K562 (cell line): ENCODE results near the gene KIF25. TPM values are rescaled to one million over a fixed set of nuclear protein-coding genes. Genes with fewer than 3 reads are reported as not detected.

Experiments used
- ATAC-seq: fragments of 200-7000 bp; cut with Tn5 transposase; 3 replicates; pipeline ENCODE4 v1.9.1; 2020; ENCODE audit warnings: moderate library complexity
- BruUV-seq: library from RNA; stranded (reverse); fragments of 400-500 nt; replicated peaks from 2 replicates; lab custom pipeline; 2021; lab: Mats Ljungman, UMichigan
- CTCF ChIA-PET: fragments of 300-600 bp; formaldehyde crosslinking; extraction: SDS; loops from one replicate; lab custom pipeline; 2021; ENCODE audit warnings: low intra/inter-chr PET ratio; lab: Yijun Ruan, JAX
- POLR2A ChIA-PET: fragments of 300-600, 350-650 bp; sonication (Branson Sonifier 250); formaldehyde crosslinking; extraction: SDS; loops from one replicate; lab custom pipeline; 2021; ENCODE audit warnings: antibody characterized with exemption, inconsistent platforms; lab: Yijun Ruan, JAX
- DNase-seq, 4 experiments: peaks; one replicate each; pipeline versions ENCODE4 v3.0.0 to v3.0.0-alpha.2; 2011 to 2018; ENCODE audit warnings: low spot score in 3 of 4, mixed read lengths in 3 of 4; ENCODE audit errors: extremely low read depth in 1 of 4
- FAIRE-seq: peaks from 2 replicates; lab custom pipeline; 2011; peaks lifted over from hg19 to GRCh38; lab: Jason Lieb, UNC
- H2AFZ ChIP-seq: 2 replicates; pipeline ENCODE4 v1.6.0; 2011; ENCODE audit warnings: low read depth, low read length, control low read depth, inconsistent platforms
- H3K27ac ChIP-seq: fragments of 200-600 bp; 3 replicates; pipeline ENCODE4 v1.8.0; 2011; ENCODE audit warnings: low read depth, mild to moderate bottlenecking, control low read depth, inconsistent platforms, low read length, moderate library complexity, mixed read lengths; ENCODE audit errors: extremely low read depth
- H3K27me3 ChIP-seq, 2 experiments: fragments of 300-600 bp in 1 of 2; 2 replicates in 1 of 2; 3 replicates in 1 of 2; pipeline versions ENCODE4 v1.6.0 to v1.8.0; 2011; ENCODE audit warnings: inconsistent platforms in 2 of 2, low read length in 2 of 2, mild to moderate bottlenecking in 1 of 2, mixed read lengths in 1 of 2, moderate library complexity in 1 of 2; ENCODE audit not compliant: control insufficient read depth in 2 of 2, insufficient read depth in 2 of 2
- H3K36me3 ChIP-seq: fragments of 300-600 bp; 3 replicates; pipeline ENCODE4 v1.8.0; 2011; ENCODE audit warnings: mild to moderate bottlenecking, low read length, inconsistent platforms; ENCODE audit not compliant: control insufficient read depth, insufficient read depth
- H3K4me1 ChIP-seq, 2 experiments: fragments of 200-600 bp in 1 of 2; replicated peaks in 1 of 2; 2 replicates in 1 of 2; 3 replicates in 1 of 2; pipeline versions ENCODE4 v1.5.1 to v1.8.0; 2011; ENCODE audit warnings: inconsistent platforms in 2 of 2, low read length in 2 of 2, mild to moderate bottlenecking in 1 of 2, mixed read lengths in 1 of 2, moderate library complexity in 1 of 2; ENCODE audit not compliant: control insufficient read depth in 2 of 2, insufficient read depth in 2 of 2
- H3K4me2 ChIP-seq: 2 replicates; pipeline ENCODE4 v1.6.1; 2011; ENCODE audit warnings: low read length, control low read depth, inconsistent platforms, mixed read lengths; ENCODE audit not compliant: insufficient read depth
- H3K4me3 ChIP-seq: fragments of 200-600 bp; sonication (generic), shearing (Covaris generic); 2 replicates; pipeline ENCODE4 v1.5.1; 2016; ENCODE audit warnings: control low read depth, inconsistent platforms
- H3K79me2 ChIP-seq: fragments of 200-600 bp; 3 replicates; pipeline ENCODE4 v1.8.0; 2011; ENCODE audit warnings: low read length, inconsistent platforms; ENCODE audit not compliant: control insufficient read depth, insufficient read depth
- H3K9ac ChIP-seq, 2 experiments: 2 replicates each; pipeline versions ENCODE4 v1.6.0 to v1.6.1; 2011; ENCODE audit warnings: low read depth in 2 of 2, low read length in 2 of 2, control low read depth in 1 of 2, inconsistent platforms in 1 of 2, mild to moderate bottlenecking in 1 of 2, mixed read lengths in 1 of 2; ENCODE audit not compliant: insufficient read depth in 1 of 2
- H3K9me1 ChIP-seq: one replicate; pipeline ENCODE4 v1.6.0; 2011; ENCODE audit warnings: inconsistent platforms, mild to moderate bottlenecking, low read length, moderate library complexity; ENCODE audit not compliant: control insufficient read depth, insufficient read depth
- H3K9me3 ChIP-seq: replicated peaks from 2 replicates; pipeline ENCODE4 v1.5.1; 2011; ENCODE audit warnings: low read depth, low read length, inconsistent platforms; ENCODE audit not compliant: control insufficient read depth, insufficient read depth
- H4K20me1 ChIP-seq: replicated peaks from 2 replicates; pipeline ENCODE4 v1.6.1; 2011; ENCODE audit warnings: low read length, inconsistent platforms, mixed read lengths; ENCODE audit not compliant: control insufficient read depth, insufficient read depth
- CREM ChIP-seq: IDR thresholded peaks from 2 replicates; pipeline ENCODE4 v1.6.1; 2014; ENCODE audit warnings: antibody characterized with exemption, low read depth
- ETV5 ChIP-seq: sonication (generic); formaldehyde crosslinking; IDR thresholded peaks from 2 replicates; pipeline ENCODE4 v1.4.0; 2020; ENCODE audit warnings: low read depth, mild to moderate bottlenecking, missing genetic modification reagents
- FOXK2 ChIP-seq, 2 experiments: fragments of 450-650 bp; IDR thresholded peaks in 1 of 2; conservative IDR thresholded peaks in 1 of 2; 2 replicates each; pipeline ENCODE4 v1.6.1; 2016; ENCODE audit warnings: low read depth in 2 of 2, mild to moderate bottlenecking in 1 of 2
- MAFF ChIP-seq: IDR thresholded peaks from 2 replicates; pipeline ENCODE4 v1.6.1; 2012; ENCODE audit warnings: low read length, improper control_type of control experiment
- MIER1 ChIP-seq: fragments of 450-650 bp; IDR thresholded peaks from 2 replicates; pipeline ENCODE4 v1.6.1; 2016; ENCODE audit warnings: antibody characterized with exemption, mild to moderate bottlenecking, low read depth
- ZMIZ1 ChIP-seq, 2 experiments: fragments of 150-350 bp in 1 of 2; IDR thresholded peaks; 2 replicates each; pipeline ENCODE4 v1.6.1; 2012 to 2016; ENCODE audit warnings: low read depth in 2 of 2, low read length in 2 of 2, mild to moderate bottlenecking in 1 of 2, moderate library complexity in 1 of 2
- WGBS: fragments of 100-300 bp; shearing (Covaris generic); methylation state at CpG from one replicate; pipeline ENCODE4 v1.1.6; 2016; ENCODE audit warnings: low coverage, mixed read lengths; ENCODE audit not compliant: insufficient coverage; ENCODE audit errors: missing lambda C conversion rate; 5-methylcytosine and 5-hydroxymethylcytosine counted together
- in situ Hi-C: fragments of 300-500 bp; cut with MboI; formaldehyde crosslinking; loops from 4 replicates; pipeline ENCODE4 v1.15.0; 2018; ENCODE audit warnings: inconsistent platforms, mixed read lengths
- intact Hi-C: fragments of 100-400 bp; cut with micrococcal nuclease; formaldehyde crosslinking; loops from 2 replicates; pipeline ENCODE4 v1.14.2; 2022
- polyA plus RNA-seq, 8 experiments: library from polyadenylated mRNA; depleted of rRNA in 4 of 8; stranded (reverse) in 5 of 8; unstranded in 3 of 8; fragments of >200 nt; fragmentation: Nextera tagmentation in 2 of 8; fragmentation: Illumina TruSeq in 1 of 8; extraction: Ambion mirVana in 2 of 8; extraction: Trizol in 1 of 8; gene quantifications; 2 replicates each; pipeline versions ENCODE4 v1.2.1 to v1.2.3, GENCODE V29; 2011 to 2014; ENCODE audit warnings: inconsistent platforms in 1 of 8, missing spikeins in 1 of 8
- total RNA-seq, 7 experiments: library from RNA; depleted of rRNA in 6 of 7; stranded (reverse); fragments of >200 nt in 6 of 7; fragmentation: Illumina TruSeq in 2 of 7; extraction: Trizol in 2 of 7; gene quantifications; 2 replicates each; pipeline versions ENCODE4 v1.2.1 to v1.2.3, GENCODE V29; 2011 to 2021; ENCODE audit warnings: low replicate concordance in 1 of 7
- TF ChIP-seq, protein P1 (sequence below): fragments of 450-650 bp; IDR thresholded peaks from 2 replicates; pipeline ENCODE4 v1.6.1; 2016; ENCODE audit warnings: low read depth
- TF ChIP-seq, protein P2 (sequence below): fragments of 450-650 bp; formaldehyde crosslinking; IDR thresholded peaks from 2 replicates; pipeline ENCODE4 v1.4.0; 2022; ENCODE audit warnings: mild to moderate bottlenecking, moderate library complexity

KIF25 gene
- total and polyA plus RNA-seq, 9 of the 15 experiments (the other 6 are each of a cell fraction or from before 2014, with no cell fraction given): 0.04 to 0.49 (median 0.23) TPM; not detected in 5

DNA sequence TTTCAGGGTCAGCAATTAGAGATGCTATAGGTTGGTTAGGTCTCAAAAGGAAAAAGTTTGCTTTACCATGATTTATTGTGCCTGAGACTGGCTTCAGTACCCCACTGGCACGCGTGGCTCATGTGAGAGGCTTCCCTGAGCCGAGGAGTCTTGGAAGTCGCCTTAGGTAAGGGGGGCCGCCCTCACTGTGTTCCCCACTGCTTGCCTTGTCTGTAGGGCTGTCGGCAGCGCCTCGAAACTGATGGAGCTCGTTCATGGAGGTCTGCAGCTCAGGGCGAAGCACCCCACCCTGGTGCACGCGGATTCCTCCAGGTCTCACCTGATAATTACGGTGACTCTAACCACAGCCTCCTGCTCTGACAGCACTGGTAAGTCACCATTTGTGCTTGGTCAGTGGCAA is 42.4 kb downstream of the KIF25 start:
- Histone ChIP-seq H3K4me2 (no peak overlapping the region), H3K9me3 (no peaks in the 10 kb centered on the region), H3K27me3 (peaks cover 50 to 75% of the 10 kb centered on the region in 2 experiments), H3K9me1 (no peaks in the 10 kb centered on the region), H3K4me1 (peaks cover 14 to 27% of the 10 kb centered on the region in 2 experiments), H3K9ac (no peak overlapping the region), H3K27ac (no peak overlapping the region), H2AFZ (no peak overlapping the region), H3K4me3 (no peak overlapping the region), H3K79me2 (no peaks in the 10 kb centered on the region), H3K36me3 (no peaks in the 10 kb centered on the region), H4K20me1 (peaks cover 10% of the 10 kb centered on the region)
- ATAC-seq (no peak), DNase-seq (no peak), FAIRE-seq (no peak)
- 3% methylated on average over 13 of the region's 13 CpGs for WGBS
- in situ Hi-C loops: no loop called here
- ChIA-PET CTCF (no interaction called here), POLR2A (interaction anchor here (0.5 to 0.6 kb wide), 2 partner anchors 10 to 23 kb away, joined by 3 read pairs; no protein-coding TSS in a partner anchor)
- BruUV-seq: no TSS peak
- intact Hi-C loops: no loop called here
- TF ChIP-seq, protein P1, sequence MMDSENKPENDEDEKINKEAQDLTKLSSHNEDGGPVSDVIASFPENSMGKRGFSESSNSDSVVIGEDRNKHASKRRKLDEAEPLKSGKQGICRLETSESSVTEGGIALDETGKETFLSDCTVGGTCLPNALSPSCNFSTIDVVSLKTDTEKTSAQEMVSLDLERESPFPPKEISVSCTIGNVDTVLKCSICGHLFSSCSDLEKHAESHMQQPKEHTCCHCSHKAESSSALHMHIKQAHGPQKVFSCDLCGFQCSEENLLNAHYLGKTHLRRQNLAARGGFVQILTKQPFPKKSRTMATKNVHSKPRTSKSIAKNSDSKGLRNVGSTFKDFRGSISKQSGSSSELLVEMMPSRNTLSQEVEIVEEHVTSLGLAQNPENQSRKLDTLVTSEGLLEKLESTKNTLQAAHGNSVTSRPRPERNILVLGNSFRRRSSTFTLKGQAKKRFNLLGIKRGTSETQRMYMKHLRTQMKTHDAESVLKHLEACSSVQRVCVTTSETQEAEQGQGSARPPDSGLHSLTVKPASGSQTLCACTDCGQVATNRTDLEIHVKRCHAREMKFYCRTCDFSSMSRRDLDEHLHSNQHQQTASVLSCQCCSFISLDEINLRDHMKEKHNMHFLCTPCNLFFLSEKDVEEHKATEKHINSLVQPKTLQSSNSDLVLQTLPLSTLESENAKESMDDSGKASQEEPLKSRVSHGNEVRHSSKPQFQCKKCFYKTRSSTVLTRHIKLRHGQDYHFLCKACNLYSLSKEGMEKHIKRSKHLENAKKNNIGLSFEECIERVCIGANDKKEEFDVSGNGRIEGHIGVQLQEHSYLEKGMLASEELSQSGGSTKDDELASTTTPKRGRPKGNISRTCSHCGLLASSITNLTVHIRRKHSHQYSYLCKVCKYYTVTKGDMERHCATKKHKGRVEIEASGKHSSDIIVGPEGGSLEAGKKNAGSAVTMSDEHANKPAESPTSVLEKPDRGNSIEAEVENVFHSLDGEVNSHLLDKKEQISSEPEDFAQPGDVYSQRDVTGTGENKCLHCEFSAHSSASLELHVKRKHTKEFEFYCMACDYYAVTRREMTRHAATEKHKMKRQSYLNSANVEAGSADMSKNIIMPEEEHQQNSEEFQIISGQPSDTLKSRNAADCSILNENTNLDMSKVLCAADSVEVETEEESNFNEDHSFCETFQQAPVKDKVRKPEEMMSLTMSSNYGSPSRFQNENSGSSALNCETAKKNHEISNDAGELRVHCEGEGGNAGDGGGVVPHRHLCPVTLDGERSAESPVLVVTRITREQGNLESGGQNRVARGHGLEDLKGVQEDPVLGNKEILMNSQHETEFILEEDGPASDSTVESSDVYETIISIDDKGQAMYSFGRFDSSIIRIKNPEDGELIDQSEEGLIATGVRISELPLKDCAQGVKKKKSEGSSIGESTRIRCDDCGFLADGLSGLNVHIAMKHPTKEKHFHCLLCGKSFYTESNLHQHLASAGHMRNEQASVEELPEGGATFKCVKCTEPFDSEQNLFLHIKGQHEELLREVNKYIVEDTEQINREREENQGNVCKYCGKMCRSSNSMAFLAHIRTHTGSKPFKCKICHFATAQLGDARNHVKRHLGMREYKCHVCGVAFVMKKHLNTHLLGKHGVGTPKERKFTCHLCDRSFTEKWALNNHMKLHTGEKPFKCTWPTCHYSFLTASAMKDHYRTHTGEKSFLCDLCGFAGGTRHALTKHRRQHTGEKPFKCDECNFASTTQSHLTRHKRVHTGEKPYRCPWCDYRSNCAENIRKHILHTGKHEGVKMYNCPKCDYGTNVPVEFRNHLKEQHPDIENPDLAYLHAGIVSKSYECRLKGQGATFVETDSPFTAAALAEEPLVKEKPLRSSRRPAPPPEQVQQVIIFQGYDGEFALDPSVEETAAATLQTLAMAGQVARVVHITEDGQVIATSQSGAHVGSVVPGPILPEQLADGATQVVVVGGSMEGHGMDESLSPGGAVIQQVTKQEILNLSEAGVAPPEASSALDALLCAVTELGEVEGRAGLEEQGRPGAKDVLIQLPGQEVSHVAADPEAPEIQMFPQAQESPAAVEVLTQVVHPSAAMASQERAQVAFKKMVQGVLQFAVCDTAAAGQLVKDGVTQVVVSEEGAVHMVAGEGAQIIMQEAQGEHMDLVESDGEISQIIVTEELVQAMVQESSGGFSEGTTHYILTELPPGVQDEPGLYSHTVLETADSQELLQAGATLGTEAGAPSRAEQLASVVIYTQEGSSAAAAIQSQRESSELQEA: no peak
- TF ChIP-seq, protein P2, sequence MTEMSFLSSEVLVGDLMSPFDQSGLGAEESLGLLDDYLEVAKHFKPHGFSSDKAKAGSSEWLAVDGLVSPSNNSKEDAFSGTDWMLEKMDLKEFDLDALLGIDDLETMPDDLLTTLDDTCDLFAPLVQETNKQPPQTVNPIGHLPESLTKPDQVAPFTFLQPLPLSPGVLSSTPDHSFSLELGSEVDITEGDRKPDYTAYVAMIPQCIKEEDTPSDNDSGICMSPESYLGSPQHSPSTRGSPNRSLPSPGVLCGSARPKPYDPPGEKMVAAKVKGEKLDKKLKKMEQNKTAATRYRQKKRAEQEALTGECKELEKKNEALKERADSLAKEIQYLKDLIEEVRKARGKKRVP (CRISPR knock-in tag): no peak
- no peak for TF ChIP-seq MIER1
- TF ChIP-seq ETV5: no peak
- TF ChIP-seq CREM: no peak
- no peak for TF ChIP-seq ZMIZ1 (IDR thresholded peaks at IDR 0.05; ENCODE audit: low read depth in 2 of 2, low read length in 2 of 2)
- no peak for TF ChIP-seq FOXK2 (conservative IDR thresholded peaks at IDR 0.05 in 1 of 2, IDR thresholded peaks at IDR 0.05 in 1 of 2; ENCODE audit: low read depth in 2 of 2)
- no peak for TF ChIP-seq MAFF
